Measurements from ENCODE around the gene KCNJ5.

KCNJ5 gene

DNA sequence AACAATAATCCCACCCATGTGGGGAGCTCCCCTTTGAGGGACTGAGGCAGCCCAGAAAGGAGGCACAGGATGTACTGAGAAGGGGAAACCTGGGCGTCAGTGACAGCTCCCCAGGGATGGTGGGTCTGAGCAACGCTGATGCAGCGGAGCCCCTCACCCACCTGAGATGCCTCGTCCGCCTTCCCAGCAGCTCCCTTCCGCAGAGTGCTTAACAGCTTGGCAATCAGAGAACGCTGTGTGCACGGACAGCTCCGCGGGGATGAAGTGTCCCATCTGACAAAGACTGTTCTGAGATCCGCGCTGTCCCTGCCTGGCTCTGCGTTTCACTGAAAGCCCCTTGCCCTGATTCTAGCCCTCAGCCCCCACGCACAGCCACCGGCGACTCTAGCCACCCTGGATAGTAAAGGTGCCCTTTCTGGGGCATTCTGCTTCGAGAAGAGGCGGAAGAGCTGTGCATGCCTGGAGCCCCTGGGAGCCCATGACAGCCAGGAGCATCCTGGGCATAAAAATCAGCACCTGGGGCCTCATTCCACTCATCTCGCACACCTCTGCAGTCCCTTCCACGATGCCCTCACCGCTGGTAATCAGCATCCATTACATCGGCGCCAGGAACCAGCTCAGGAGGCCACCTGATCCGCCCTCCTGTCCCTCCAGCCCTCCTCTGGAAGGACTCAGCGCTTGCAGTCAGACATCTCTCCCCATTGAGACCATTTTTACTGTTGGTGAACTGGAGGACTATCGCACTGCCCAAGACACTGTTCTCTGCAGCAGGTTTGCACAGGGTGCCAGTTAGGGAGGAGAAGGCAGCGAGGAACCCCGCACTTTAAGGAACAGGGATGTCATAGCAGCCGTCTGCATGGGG is 10.7 kb downstream of the KCNJ5 start (continued):
- TF ChIP-seq, protein P1, sequence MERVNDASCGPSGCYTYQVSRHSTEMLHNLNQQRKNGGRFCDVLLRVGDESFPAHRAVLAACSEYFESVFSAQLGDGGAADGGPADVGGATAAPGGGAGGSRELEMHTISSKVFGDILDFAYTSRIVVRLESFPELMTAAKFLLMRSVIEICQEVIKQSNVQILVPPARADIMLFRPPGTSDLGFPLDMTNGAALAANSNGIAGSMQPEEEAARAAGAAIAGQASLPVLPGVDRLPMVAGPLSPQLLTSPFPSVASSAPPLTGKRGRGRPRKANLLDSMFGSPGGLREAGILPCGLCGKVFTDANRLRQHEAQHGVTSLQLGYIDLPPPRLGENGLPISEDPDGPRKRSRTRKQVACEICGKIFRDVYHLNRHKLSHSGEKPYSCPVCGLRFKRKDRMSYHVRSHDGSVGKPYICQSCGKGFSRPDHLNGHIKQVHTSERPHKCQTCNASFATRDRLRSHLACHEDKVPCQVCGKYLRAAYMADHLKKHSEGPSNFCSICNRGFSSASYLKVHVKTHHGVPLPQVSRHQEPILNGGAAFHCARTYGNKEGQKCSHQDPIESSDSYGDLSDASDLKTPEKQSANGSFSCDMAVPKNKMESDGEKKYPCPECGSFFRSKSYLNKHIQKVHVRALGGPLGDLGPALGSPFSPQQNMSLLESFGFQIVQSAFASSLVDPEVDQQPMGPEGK (CRISPR knock-in tag; IDR thresholded peaks at IDR 0.05; ENCODE audit: borderline replicate concordance) = no peak
- no peak for TF ChIP-seq ZNF8 (CRISPR knock-in tag; IDR thresholded peaks at IDR 0.05)

DNA sequence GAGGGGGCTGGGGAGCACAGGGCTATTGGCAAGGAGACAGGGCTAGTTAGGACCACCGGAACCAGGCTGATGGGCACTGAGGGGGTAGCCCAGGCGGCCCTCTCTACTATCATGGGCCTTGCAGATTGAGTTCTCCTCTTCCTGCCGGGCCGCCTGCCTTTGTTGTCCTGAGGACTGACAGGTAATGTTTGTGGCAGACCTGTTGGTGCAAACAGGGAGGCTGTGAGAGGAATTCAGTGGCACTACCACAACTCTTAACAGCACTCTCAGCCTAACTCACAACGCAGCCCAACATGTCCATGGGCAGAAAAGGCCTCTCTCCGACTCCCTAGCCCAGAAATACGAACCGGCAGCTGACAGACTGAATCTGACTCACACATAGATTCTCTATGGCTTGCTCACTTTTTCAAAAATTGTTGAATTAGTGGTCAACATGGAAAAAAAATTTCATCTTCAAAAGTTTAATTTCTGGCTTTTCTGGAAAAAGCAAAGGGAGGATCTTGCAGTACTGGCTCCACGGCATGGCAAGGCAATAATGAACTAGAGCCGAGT is 11.4 kb downstream of the KCNJ5 start:
- no peak for TF ChIP-seq GLIS3 (CRISPR knock-in tag; IDR thresholded peaks at IDR 0.05)
- no peak for TF ChIP-seq ZFP30 (CRISPR knock-in tag; IDR thresholded peaks at IDR 0.05)
- TF ChIP-seq ZC3H10 (CRISPR knock-in tag; IDR thresholded peaks at IDR 0.05) = no peak
- peak; percentile 32; the same call in 2 of the 3 replicates for ATAC-seq

DNA sequence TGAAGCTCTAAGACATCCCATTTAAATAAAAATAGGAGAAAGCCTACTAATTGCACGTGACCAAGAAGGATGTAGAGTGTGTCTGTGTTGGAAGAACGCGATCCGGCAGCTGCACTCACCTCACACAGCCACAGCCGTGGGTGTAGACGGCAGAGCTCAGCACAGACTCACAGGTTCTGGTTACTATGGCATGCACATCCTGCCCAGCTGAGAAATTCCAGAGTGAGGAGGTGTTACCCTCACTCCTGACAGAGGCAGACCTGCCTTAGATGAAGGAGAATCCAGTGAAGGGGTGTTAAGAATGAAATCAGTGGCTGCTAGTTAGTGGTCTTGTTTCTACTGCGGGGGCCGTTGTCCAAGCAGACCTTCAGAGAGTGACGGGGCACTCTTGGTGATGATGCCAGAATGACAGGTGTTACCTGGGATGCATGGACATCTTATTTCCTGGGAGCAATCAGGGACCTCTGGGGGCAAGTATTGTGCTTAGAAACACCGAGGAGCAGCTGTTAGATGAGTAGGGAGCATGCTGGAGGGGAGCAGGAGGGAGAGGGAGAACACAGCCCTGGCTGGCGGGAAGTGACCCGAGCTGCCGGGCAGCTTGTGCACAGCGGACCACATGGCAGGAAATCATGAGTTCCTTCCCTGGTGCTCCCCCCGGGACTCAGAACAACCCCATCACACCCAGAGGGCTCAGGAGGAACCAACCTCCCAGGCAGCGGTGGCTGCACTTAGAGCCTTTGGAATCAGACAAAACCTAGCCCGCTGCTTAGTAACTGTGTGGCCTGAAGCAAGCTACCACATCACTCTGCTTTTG is 12.3 kb downstream of the KCNJ5 start:
- no peak; the same call in 2 of the 3 replicates for ATAC-seq
- TF ChIP-seq ZNF565 (CRISPR knock-in tag; conservative IDR thresholded peaks at IDR 0.05; ENCODE audit: low read depth) (no peak), ZNF8 (CRISPR knock-in tag; IDR thresholded peaks at IDR 0.05) (no peak), OSR1 (CRISPR knock-in tag; IDR thresholded peaks at IDR 0.05) (no peak), GLIS3 (CRISPR knock-in tag; IDR thresholded peaks at IDR 0.05) (no peak), TCF4 (CRISPR knock-in tag; IDR thresholded peaks at IDR 0.05; ENCODE audit: borderline replicate concordance) (no peak), ARNTL (CRISPR knock-in tag; IDR thresholded peaks at IDR 0.05; ENCODE audit: borderline replicate concordance, low read depth) (no peak), RARB (CRISPR knock-in tag; IDR thresholded peaks at IDR 0.05) (no peak), ESRRG (CRISPR knock-in tag; IDR thresholded peaks at IDR 0.05) (no peak), CSDC2 (CRISPR knock-in tag; IDR thresholded peaks at IDR 0.05) (no peak), ZNF70 (CRISPR knock-in tag; IDR thresholded peaks at IDR 0.05) (no peak)
- TF ChIP-seq, protein P2, sequence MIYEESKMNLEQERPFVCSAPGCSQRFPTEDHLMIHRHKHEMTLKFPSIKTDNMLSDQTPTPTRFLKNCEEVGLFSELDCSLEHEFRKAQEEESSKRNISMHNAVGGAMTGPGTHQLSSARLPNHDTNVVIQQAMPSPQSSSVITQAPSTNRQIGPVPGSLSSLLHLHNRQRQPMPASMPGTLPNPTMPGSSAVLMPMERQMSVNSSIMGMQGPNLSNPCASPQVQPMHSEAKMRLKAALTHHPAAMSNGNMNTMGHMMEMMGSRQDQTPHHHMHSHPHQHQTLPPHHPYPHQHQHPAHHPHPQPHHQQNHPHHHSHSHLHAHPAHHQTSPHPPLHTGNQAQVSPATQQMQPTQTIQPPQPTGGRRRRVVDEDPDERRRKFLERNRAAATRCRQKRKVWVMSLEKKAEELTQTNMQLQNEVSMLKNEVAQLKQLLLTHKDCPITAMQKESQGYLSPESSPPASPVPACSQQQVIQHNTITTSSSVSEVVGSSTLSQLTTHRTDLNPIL (CRISPR knock-in tag; IDR thresholded peaks at IDR 0.05; ENCODE audit: low read depth) = no peak
- TF ChIP-seq, protein P3, sequence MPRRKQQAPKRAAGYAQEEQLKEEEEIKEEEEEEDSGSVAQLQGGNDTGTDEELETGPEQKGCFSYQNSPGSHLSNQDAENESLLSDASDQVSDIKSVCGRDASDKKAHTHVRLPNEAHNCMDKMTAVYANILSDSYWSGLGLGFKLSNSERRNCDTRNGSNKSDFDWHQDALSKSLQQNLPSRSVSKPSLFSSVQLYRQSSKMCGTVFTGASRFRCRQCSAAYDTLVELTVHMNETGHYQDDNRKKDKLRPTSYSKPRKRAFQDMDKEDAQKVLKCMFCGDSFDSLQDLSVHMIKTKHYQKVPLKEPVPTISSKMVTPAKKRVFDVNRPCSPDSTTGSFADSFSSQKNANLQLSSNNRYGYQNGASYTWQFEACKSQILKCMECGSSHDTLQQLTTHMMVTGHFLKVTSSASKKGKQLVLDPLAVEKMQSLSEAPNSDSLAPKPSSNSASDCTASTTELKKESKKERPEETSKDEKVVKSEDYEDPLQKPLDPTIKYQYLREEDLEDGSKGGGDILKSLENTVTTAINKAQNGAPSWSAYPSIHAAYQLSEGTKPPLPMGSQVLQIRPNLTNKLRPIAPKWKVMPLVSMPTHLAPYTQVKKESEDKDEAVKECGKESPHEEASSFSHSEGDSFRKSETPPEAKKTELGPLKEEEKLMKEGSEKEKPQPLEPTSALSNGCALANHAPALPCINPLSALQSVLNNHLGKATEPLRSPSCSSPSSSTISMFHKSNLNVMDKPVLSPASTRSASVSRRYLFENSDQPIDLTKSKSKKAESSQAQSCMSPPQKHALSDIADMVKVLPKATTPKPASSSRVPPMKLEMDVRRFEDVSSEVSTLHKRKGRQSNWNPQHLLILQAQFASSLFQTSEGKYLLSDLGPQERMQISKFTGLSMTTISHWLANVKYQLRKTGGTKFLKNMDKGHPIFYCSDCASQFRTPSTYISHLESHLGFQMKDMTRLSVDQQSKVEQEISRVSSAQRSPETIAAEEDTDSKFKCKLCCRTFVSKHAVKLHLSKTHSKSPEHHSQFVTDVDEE (CRISPR knock-in tag; IDR thresholded peaks at IDR 0.05) = no peak
- TF ChIP-seq, protein P4, sequence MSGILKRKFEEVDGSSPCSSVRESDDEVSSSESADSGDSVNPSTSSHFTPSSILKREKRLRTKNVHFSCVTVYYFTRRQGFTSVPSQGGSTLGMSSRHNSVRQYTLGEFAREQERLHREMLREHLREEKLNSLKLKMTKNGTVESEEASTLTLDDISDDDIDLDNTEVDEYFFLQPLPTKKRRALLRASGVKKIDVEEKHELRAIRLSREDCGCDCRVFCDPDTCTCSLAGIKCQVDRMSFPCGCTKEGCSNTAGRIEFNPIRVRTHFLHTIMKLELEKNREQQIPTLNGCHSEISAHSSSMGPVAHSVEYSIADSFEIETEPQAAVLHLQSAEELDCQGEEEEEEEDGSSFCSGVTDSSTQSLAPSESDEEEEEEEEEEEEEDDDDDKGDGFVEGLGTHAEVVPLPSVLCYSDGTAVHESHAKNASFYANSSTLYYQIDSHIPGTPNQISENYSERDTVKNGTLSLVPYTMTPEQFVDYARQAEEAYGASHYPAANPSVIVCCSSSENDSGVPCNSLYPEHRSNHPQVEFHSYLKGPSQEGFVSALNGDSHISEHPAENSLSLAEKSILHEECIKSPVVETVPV (CRISPR knock-in tag; IDR thresholded peaks at IDR 0.05) = no peak
- TF ChIP-seq, protein P5, sequence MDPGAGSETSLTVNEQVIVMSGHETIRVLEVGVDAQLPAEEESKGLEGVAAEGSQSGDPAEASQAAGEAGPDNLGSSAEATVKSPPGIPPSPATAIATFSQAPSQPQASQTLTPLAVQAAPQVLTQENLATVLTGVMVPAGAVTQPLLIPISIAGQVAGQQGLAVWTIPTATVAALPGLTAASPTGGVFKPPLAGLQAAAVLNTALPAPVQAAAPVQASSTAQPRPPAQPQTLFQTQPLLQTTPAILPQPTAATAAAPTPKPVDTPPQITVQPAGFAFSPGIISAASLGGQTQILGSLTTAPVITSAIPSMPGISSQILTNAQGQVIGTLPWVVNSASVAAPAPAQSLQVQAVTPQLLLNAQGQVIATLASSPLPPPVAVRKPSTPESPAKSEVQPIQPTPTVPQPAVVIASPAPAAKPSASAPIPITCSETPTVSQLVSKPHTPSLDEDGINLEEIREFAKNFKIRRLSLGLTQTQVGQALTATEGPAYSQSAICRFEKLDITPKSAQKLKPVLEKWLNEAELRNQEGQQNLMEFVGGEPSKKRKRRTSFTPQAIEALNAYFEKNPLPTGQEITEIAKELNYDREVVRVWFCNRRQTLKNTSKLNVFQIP (CRISPR knock-in tag; IDR thresholded peaks at IDR 0.05; ENCODE audit: borderline replicate concordance, low read depth) = no peak
